Lower leg skin (tissue), 4 donors: ENCODE results near the gene ITGA2B. TPM values are rescaled to one million over a fixed set of nuclear protein-coding genes. Genes with fewer than 3 reads are reported as not detected.
A peak's percentile ranks its signal among the peaks of the same experiment; 100 is the strongest.

ENCODE experiments used
- DNase-seq, 2 donors: peaks; one replicate each; pipeline ENCODE4 v3.0.0-alpha.2; 2019; ENCODE audit warnings: low spot score in 2 of 2
- H3K4me3 ChIP-seq: fragments of 200-600 bp; sonication (generic); 2 replicates; pipeline ENCODE4 v1.5.1; 2017; ENCODE audit warnings: mild to moderate bottlenecking, low read depth; ENCODE audit not compliant: poor library complexity, severe bottlenecking
- POLR2A ChIP-seq, 2 donors: fragments of 450-650 bp; IDR thresholded peaks; one replicate each; pipeline ENCODE4 v1.6.1; 2016 to 2017; ENCODE audit warnings: antibody characterized with exemption in 2 of 2, mild to moderate bottlenecking in 1 of 2, moderate library complexity in 1 of 2
- WGBS, 2 donors: methylation state at CpG; one replicate each; pipeline ENCODE4 v1.1.5; 2018; 5-methylcytosine and 5-hydroxymethylcytosine counted together
- intact Hi-C: fragments of 100-400 bp; cut with DNase I; formaldehyde crosslinking; loops from one replicate; pipeline ENCODE4 v1.15.0; 2023; ENCODE audit warnings: low total_unique reads
- total RNA-seq, 4 donors: library from RNA; depleted of rRNA; stranded (reverse); fragments of >200 nt; gene quantifications; one replicate each; pipeline ENCODE4 v1.1.0, GENCODE V29; 2016
- TF ChIP-seq, protein P1 (sequence below), 3 donors: fragments of 450-650 bp; IDR thresholded peaks; one replicate each; pipeline ENCODE4 v1.5.1; 2016; ENCODE audit warnings: antibody characterized with exemption in 3 of 3, mild to moderate bottlenecking in 3 of 3, moderate library complexity in 2 of 3

The ITGA2B gene
- total RNA-seq = under 1 TPM in 2 of 4 donors, not detected in 2; 0.10 to 0.30 TPM

DNA sequence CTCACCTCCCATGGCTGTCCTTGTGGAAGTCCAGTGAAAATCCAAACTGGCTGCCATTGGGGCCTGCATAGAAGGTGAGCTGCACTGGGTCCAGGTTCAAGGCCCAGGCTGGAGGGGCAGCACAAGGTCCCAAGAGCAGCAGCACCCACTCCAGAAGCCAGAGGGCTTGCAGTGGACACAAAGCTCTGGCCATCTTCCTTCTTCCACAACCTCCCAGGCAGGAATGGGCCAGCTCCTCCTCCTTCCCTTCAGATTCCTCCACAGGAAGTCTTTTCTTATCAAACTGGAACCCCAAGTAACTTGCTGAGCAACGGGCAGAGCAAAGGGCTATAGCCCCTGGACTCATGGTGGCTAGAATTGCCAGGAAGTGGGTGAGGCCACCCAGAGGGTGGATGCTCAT lies at the start of gene ITGA2B:
Gene ITGA2B (minus strand): TSS at position 369 of the 400 bp plus-strand sequence. CDS start 176 bp downstream, at position 193.
- TF ChIP-seq, protein P1, sequence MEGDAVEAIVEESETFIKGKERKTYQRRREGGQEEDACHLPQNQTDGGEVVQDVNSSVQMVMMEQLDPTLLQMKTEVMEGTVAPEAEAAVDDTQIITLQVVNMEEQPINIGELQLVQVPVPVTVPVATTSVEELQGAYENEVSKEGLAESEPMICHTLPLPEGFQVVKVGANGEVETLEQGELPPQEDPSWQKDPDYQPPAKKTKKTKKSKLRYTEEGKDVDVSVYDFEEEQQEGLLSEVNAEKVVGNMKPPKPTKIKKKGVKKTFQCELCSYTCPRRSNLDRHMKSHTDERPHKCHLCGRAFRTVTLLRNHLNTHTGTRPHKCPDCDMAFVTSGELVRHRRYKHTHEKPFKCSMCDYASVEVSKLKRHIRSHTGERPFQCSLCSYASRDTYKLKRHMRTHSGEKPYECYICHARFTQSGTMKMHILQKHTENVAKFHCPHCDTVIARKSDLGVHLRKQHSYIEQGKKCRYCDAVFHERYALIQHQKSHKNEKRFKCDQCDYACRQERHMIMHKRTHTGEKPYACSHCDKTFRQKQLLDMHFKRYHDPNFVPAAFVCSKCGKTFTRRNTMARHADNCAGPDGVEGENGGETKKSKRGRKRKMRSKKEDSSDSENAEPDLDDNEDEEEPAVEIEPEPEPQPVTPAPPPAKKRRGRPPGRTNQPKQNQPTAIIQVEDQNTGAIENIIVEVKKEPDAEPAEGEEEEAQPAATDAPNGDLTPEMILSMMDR (IDR thresholded peaks at IDR 0.05) = no peak
- TF ChIP-seq POLR2A (IDR thresholded peaks at IDR 0.05) = no peak
- DNase-seq = peak in 1 of 2 donors; percentile 62
- intact Hi-C loops = no loop called here
- H3K4me3 ChIP-seq = no peak within 1 kb of the TSS
- 31 to 50% methylated on average over 1 of the region's 1 CpG for WGBS, 2 donors

DNA sequence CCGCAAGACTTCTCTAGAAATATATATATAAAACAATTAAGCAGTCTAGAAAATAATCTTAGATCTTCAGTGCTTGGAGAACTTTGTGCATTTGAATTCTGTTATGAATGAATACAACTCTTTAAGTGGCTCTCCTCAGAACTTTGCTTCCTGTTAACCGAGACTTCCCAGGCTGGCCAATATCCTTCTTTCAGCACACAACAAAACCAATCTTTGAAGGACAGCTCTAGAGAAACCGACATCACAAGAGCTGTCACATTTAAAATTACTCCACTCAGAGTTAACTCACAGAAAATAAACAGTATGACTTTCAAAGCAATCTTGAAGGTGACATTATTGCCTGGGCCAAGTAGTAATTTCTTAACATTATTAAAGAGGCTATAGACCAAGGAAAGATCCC lies 49.7 kb upstream of the ITGA2B start:
- H3K4me3 ChIP-seq = no peak overlapping the region
- no peak for DNase-seq
- intact Hi-C loops = no loop called here
- WGBS, 2 donors = 80 to 86% methylated on average over 3 of the region's 3 CpGs
- TF ChIP-seq POLR2A (IDR thresholded peaks at IDR 0.05) = no peak
- TF ChIP-seq, protein P1 (IDR thresholded peaks at IDR 0.05) = no peak

DNA sequence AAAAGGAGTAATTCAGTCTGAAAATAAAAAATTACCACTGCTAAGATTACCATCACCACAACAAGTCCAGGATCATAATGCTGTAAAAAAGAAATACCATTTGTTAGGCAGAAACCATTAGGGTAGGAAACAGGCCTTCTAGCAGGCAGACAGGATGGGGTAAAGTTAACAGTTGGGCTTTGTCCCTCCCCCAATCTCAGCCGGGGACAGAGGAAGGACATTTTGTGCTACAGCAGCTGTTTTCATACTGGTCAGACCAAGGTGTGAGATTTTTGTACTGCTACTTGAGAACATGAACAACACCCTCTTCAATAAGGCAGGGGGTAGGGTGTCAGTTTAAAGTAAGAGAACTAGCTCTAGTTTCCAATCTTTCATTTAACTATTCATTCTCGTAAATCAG lies 49.2 kb upstream of the ITGA2B start:
- H3K4me3 ChIP-seq = no peak overlapping the region
- DNase-seq = peak in 1 of 2 donors; percentile 17
- WGBS, 2 donors = 58 to 69% methylated on average over 2 of the region's 2 CpGs

DNA sequence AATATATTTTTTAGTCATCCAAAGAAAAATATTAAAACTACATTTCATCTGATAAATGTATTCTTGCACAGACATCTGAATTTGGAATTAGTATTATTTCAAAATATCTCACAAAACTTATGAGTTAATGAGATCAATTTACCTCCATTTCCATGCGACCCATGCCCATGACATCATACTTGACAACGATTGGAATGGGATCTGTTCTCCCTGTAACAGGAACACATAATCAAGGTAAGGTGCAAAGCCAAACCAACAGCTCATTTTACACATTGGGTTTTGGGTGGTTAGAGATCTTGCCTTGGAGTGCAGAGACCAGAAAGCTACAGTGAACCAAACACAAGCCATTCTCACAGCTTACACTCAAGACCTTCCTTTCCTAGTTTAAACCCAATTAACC lies 46.9 kb upstream of the ITGA2B start:
- DNase-seq = no peak
- 90 to 94% methylated on average over 2 of the region's 2 CpGs for WGBS, 2 donors
- intact Hi-C loops = no loop called here
- no peak overlapping the region for H3K4me3 ChIP-seq
- no peak for TF ChIP-seq POLR2A (IDR thresholded peaks at IDR 0.05)
- TF ChIP-seq, protein P1 (IDR thresholded peaks at IDR 0.05) = no peak

More for the DNA sequence above, 49.2 kb upstream of the ITGA2B start:
- TF ChIP-seq, protein P1 (IDR thresholded peaks at IDR 0.05) = no peak
- no peak for TF ChIP-seq POLR2A (IDR thresholded peaks at IDR 0.05)
- intact Hi-C loops = no loop called here

DNA sequence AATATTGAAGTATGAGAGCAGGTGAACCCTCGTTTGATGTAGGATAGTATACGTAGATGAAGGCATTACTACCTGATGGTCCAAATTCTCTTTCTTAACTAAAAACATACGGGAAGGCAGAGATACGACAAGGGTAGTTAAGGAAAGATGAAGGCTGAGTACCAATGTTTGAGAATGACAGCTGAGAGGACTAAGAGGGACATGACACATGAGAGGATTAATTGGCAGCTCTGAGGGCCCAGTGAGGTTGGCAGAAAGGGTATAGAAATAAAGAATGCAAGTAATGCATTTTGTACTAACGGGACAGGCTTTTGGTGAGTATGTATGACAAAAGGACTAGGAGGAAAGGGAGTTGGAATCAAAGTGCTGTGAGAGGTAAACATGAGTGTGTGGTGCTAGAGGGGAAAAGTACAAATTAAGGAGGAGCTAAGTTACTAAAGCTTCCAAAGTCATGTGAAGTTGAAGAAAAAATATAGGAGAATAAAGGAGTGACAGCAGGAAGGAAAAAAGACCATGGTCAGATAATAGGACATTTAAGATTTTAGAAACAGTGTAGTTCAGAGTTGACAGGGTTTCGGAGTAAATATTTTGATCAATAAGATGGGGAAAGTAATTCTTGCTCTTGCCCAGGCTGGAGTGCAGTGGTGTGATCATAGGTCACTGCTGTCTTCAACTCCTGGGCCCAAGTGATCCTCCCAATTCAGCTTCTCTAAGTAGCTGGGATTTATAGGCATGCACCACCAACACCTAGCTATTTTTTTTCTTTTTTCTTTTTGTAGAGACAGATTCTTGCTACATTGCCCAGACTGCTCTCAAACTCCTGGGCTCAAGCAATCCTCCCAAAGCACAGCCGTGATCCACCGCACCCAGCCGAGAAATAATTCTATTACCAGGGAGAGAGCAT lies 43.1 kb upstream of the ITGA2B start:
- no peak overlapping the region for H3K4me3 ChIP-seq
- DNase-seq = no peak
- WGBS, 2 donors = 91 to 92% methylated on average over 9 of the region's 9 CpGs
- no peak for TF ChIP-seq POLR2A (IDR thresholded peaks at IDR 0.05)
- TF ChIP-seq, protein P1 (IDR thresholded peaks at IDR 0.05) = no peak
- intact Hi-C loops = no loop called here
